ENCODE measurements around the gene HSPH1.

Gene HSPH1

DNA sequence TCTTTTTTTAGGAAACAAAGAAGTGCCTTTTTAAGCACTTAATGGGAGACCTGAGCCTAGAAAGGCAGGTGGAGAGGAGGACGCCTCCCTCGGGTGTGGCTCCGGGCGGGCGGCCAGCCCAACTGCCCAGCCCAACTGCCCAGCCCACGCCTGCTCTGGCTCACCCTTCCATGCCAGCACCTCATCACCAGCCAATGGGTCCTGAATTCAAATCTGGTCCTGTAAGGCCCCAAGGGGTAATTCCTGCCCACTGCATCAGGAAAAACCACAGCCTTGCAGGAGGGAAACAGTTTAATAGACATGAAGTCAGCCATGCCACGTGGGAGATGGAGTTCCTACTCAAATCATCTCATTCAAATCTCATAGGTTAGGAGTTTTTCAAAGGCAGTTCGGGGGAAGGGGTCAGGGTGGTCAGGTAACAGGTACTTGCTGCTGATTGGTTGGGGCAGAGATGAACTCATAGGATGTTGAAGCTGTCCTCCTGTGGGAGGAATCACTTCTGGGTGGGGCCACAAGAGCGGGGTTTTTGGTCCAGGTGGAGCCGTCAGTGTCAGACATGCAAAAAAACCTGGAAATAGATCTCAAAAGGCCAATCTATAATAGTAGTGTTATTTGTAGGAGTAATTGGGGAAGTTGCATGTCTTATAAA lies 64.9 kb downstream of the HSPH1 start:
- DNase-seq (ENCODE audit: low spot score), result no peak

DNA sequence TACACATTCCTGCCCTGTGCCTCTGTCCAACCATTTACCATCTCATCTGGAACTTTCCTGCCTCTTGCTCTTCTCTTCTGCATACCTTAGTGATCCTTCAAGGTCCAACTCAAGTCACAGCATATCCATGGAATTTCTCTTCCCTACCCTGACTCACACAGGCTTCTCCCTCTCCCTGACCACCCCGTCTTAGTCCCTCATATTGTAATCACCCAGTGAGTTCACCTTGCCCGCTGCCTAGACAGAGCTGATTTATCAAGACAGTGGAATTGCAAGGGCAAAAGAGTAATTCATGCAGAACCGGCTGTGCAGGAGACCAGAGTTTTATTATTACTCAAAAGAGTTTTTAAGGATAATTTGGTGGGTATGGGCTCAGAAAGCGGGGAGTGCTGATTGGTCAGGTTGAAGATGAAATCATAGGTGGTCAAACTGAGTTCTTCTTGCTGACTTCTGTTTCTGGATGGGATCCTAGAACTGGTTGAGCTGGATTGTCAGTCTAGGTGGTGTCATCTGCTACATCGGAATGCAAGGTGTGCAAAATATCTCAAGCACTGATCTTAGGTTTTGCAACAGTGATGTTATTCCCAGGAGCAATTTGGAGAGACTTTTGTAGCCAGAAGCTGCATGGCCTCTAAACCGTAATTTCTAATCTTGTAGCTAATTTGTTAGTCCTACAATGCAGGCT lies 67.2 kb downstream of the HSPH1 start:
- no peak for DNase-seq (ENCODE audit: low spot score)

DNA sequence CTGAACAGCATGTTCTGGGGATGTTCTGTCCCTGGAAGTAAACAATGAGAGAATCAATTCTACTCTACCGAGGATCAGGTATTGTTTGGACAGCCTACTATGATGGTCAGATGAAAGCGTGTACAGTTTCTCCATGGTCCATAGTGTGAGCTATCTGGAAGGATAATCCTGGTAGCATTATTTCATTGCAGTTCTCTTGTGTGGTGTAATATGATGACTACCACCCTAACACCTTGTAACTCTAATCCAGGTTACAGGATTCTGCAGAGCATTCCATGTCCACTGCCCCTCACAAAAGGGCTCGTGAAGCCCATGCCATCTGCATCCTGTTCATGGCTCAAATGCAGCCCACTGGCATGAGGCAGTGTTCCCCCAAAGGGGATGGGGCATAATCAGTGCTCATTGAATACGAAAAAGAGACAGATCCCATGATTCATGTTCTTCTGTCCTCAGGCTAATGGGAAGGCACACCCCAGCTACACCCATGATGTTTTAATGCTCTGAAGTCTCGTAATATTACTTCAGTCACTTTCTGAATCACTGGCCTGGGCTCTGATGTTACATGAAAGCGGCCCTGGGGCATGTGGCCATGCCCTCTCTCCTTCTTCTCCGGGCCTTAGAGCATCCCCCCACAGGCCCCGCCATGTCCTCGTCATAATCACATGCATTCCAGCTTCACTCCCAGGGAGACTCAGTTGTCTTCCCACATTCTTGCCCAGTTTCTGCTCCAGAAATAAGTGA lies 68.4 kb downstream of the HSPH1 start:
- DNase-seq (ENCODE audit: low spot score), result no peak

DNA sequence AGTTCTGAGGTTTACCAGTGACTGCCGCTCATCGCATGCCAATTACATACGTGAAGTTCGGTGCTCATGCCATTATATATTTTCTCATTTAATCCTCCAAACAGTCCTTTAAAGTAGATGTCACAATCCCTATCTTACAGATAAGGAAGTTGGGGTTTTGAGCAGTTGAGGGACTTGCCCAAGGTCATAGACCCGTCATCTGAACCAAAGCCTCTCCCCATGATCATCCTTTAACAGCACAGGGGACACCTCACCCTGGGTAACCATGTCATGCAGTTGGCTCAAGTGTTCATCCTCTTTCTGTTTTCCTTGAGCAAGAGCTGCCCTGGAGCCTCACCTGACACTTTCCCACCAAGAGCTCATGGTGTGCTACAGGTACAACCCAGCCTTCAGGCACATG lies 69.1 kb downstream of the HSPH1 start:
- no peak for DNase-seq (ENCODE audit: low spot score)

DNA sequence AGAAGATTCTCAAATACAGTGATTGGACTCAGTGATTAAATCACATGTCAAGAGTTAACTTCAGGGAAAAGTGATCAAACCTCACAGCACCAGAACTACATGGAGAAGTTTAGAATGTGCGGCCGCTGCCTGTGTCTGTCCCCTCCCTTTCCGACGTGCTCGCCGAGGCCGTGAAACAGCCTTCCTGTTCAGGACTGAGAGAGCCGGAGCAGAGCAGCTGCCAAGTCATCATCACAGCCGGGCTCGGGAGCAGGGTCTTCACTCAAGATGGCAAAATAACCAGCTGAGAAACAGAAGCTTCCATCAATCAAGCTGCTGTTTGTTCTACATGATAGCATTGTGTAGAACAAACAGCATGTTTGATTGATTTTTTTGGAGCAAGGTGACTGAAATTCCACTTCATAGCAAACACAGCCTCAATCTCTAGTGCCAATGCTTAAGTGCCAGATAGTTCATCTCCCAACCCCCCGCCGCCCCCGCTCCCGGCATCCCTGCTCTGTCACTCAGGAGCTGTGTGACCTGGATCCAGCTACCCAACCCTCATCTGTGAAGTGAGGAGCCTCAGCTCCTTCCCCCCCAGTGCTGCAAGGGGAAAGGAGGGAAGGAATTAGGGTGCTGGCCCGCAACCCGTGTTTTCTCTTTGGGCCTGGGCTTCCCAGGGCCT lies 70.6 kb downstream of the HSPH1 start:
- no peak for DNase-seq (ENCODE audit: low spot score)

DNA sequence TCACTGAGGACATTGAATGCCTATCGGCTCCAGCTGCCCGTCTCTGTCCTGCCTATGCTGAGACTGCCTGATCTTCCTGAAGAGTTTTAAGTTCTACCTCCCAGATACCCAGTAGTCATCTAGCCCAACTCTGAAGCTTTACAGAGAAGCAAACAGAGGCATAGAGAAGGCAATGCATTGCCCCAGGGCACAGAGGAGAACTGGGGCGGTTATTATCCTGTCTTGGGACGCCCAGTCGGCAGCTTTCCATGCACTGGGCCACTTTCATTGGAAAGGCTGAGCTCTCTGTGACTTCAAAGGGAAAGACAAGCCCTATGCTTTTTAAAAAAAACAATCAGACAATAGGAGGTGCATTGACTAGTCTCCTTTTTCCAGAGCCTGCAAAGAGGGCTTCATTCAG lies 71.6 kb downstream of the HSPH1 start:
- DNase-seq (ENCODE audit: low spot score), result no peak

DNA sequence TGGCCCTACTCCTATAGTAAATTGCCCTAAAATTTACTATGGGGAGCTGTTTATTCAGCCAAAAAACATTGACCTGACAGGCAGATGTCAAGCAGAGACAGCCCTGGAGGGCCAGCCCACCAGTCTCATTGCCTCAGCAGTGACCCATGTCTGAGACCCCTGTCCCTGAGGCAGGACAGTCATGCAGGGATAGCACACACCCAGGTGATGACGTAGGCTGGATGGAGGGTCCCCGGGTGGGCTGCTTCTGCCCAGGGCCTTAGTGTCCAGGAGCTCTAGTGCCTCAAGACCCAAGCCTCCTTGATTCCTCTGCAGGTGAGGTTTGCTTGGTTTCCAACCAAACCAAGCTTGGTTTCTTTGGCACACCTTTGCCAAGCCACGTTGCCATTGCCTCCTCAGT lies 72.1 kb downstream of the HSPH1 start:
- DNase-seq (ENCODE audit: low spot score), result no peak

DNA sequence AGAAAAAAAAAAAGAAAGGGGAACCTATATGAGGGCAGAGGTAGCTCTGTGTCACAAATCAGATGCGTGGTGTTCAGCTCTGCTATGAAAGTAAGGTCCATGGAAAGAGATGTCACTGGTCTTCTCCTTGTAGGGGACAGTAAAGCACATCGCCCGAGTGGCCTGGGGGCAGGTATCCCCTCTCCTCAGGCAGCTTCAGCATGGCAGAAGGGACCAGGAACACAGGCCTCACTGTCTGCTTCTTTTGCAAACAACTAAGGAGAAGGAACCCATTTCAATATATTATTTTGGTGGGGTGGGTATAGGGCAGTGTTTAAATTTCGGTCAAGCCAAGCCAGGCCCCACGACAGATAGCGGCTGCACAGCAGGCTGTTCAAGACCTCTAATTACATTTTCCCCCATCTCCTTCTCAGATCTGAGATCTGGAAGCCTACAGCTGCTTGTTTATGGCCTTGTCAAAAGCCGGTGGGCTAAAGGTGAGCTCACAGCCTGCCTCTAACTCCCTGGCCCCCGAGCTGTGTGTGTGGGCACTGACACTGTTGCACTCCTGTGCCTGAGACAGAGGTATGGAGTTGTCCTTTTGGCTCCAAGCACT lies 72.8 kb downstream of the HSPH1 start:
- no peak for DNase-seq (ENCODE audit: low spot score)
